ENCODE results near the gene TPBG.
"Not testable (repeated sequence)": the region's sequence is repeated elsewhere in the genome, so short reads cannot be mapped to it uniquely, and the experiment has no call there.

Gene TPBG

GRCh38 chr6:82372656-82373055 is 9.0 kb downstream of the TPBG start:
- in situ Hi-C loops (cut with MboI; ENCODE audit: low sequenced_read_pairs): no loop called here

- in situ Hi-C loops (cut with MboI; ENCODE audit: low sequenced_read_pairs): no loop called here
These were observed 10.9 kb downstream of the TPBG start for GRCh38 chr6:82374516-82374915.

- in situ Hi-C loops (cut with MboI; ENCODE audit: low sequenced_read_pairs): no loop called here
These were observed 13.0 kb downstream of the TPBG start for GRCh38 chr6:82376636-82377035.

GRCh38 chr6:82380566-82381185 is 17.1 kb downstream of the TPBG start:
- in situ Hi-C loops (cut with MboI; ENCODE audit: low sequenced_read_pairs): no loop called here

- in situ Hi-C loops (cut with MboI; ENCODE audit: low sequenced_read_pairs): no loop called here
These were observed 17.7 kb downstream of the TPBG start for GRCh38 chr6:82381278-82381677.

GRCh38 chr6:82385102-82385501 is 21.5 kb downstream of the TPBG start:
- in situ Hi-C loops (cut with MboI; ENCODE audit: low sequenced_read_pairs): no loop called here

GRCh38 chr6:82385546-82385945 is 21.9 kb downstream of the TPBG start:
- in situ Hi-C loops (cut with MboI; ENCODE audit: low sequenced_read_pairs): no loop called here

GRCh38 chr6:82385961-82386360 is 22.3 kb downstream of the TPBG start:
- in situ Hi-C loops (cut with MboI; ENCODE audit: low sequenced_read_pairs): no loop called here

- in situ Hi-C loops (cut with MboI; ENCODE audit: low sequenced_read_pairs): not testable (repeated sequence)
These were observed 31.2 kb downstream of the TPBG start for GRCh38 chr6:82394770-82395169.

GRCh38 chr6:82396964-82397751 is 33.5 kb downstream of the TPBG start:
- in situ Hi-C loops (cut with MboI; ENCODE audit: low sequenced_read_pairs): no loop called here

- in situ Hi-C loops (cut with MboI; ENCODE audit: low sequenced_read_pairs): no loop called here
These were observed 34.5 kb downstream of the TPBG start for GRCh38 chr6:82397962-82398692.

- in situ Hi-C loops (cut with MboI; ENCODE audit: low sequenced_read_pairs): no loop called here
These were observed 45.4 kb downstream of the TPBG start for GRCh38 chr6:82408952-82409431.

- in situ Hi-C loops (cut with MboI; ENCODE audit: low sequenced_read_pairs): no loop called here
These were observed 46.6 kb downstream of the TPBG start for GRCh38 chr6:82410151-82410648.

GRCh38 chr6:82413868-82414267 is 50.3 kb downstream of the TPBG start:
- in situ Hi-C loops (cut with MboI; ENCODE audit: low sequenced_read_pairs): no loop called here

GRCh38 chr6:82415820-82416219 is 52.2 kb downstream of the TPBG start:
- in situ Hi-C loops (cut with MboI; ENCODE audit: low sequenced_read_pairs): no loop called here

- in situ Hi-C loops (cut with MboI; ENCODE audit: low sequenced_read_pairs): no loop called here
These were observed 52.7 kb downstream of the TPBG start for GRCh38 chr6:82416346-82416745.

Data from hTERT RPE-1 (cell line).